Body of pancreas (tissue), 4 donors: ENCODE data around the gene SMOC2. TPM values are rescaled to one million over a fixed set of nuclear protein-coding genes. Genes with fewer than 3 reads are reported as not detected.

Experiments used
- ATAC-seq: fragments of 150-250 bp; one replicate; pipeline ENCODE4 v1.9.1; 2016
- DNase-seq, 4 donors: peaks; one replicate each; pipeline ENCODE4 v3.0.0-alpha.2; 2019
- H3K27ac ChIP-seq, 4 donors: fragments of 200-600 bp; sonication (generic); 1 replicate in 3 of 4; 2 replicates in 1 of 4; pipeline versions ENCODE4 v1.5.1 to v1.6.1; 2016 to 2019; ENCODE audit warnings: mild to moderate bottlenecking in 1 of 4, mixed read lengths in 1 of 4, moderate library complexity in 1 of 4
- H3K27me3 ChIP-seq, 2 donors: fragments of 200-600 bp; sonication (generic); one replicate each; pipeline ENCODE4 v1.6.0; 2016; ENCODE audit warnings: mild to moderate bottlenecking in 1 of 2
- H3K36me3 ChIP-seq, 2 donors: fragments of 200-600 bp; sonication (generic); replicated peaks in 1 of 2; 2 replicates each; pipeline ENCODE4 v1.5.1; 2016; ENCODE audit warnings: low read depth in 2 of 2; ENCODE audit not compliant: insufficient read depth in 1 of 2
- H3K4me1 ChIP-seq: fragments of 200-600 bp; sonication (generic); one replicate; pipeline ENCODE4 v1.6.0; 2016
- H3K4me3 ChIP-seq, 2 donors: fragments of 200-600 bp; sonication (generic); 1 replicate in 1 of 2; 2 replicates in 1 of 2; pipeline ENCODE4 v1.5.1; 2016 to 2019
- H3K9me3 ChIP-seq, 3 donors: fragments of 200-600 bp; sonication (generic); 1 replicate in 2 of 3; 2 replicates in 1 of 3; pipeline ENCODE4 v1.5.1; 2016
- POLR2A ChIP-seq, 3 donors: fragments of 450-650 bp; IDR thresholded peaks; one replicate each; pipeline ENCODE4 v1.6.1; 2016; ENCODE audit warnings: antibody characterized with exemption in 3 of 3, mild to moderate bottlenecking in 2 of 3
- WGBS, 2 donors: methylation state at CpG; one replicate each; pipeline ENCODE4 v1.1.5; 2017; 5-methylcytosine and 5-hydroxymethylcytosine counted together
- intact Hi-C: fragments of 100-400 bp; cut with DNase I; formaldehyde crosslinking; loops from one replicate; pipeline ENCODE4 v1.15.1; 2023
- total RNA-seq, 2 donors: library from RNA; depleted of rRNA; stranded (reverse); fragments of >200 nt; gene quantifications; one replicate each; pipeline ENCODE4 v1.1.0, GENCODE V29; 2016
- TF ChIP-seq, protein P1 (sequence below), 7 experiments: fragments of 450-650 bp in 4 of 7; fragments of 200-600 bp in 3 of 7; sonication (generic) in 3 of 7; IDR thresholded peaks; one replicate each; pipeline ENCODE4 v1.5.1; 2016 to 2019; ENCODE audit warnings: antibody characterized with exemption in 7 of 7

Gene SMOC2, protein sequence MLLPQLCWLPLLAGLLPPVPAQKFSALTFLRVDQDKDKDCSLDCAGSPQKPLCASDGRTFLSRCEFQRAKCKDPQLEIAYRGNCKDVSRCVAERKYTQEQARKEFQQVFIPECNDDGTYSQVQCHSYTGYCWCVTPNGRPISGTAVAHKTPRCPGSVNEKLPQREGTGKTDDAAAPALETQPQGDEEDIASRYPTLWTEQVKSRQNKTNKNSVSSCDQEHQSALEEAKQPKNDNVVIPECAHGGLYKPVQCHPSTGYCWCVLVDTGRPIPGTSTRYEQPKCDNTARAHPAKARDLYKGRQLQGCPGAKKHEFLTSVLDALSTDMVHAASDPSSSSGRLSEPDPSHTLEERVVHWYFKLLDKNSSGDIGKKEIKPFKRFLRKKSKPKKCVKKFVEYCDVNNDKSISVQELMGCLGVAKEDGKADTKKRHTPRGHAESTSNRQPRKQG
- 10 to 100 TPM; 22.7 to 31.4 TPM for total RNA-seq

DNA sequence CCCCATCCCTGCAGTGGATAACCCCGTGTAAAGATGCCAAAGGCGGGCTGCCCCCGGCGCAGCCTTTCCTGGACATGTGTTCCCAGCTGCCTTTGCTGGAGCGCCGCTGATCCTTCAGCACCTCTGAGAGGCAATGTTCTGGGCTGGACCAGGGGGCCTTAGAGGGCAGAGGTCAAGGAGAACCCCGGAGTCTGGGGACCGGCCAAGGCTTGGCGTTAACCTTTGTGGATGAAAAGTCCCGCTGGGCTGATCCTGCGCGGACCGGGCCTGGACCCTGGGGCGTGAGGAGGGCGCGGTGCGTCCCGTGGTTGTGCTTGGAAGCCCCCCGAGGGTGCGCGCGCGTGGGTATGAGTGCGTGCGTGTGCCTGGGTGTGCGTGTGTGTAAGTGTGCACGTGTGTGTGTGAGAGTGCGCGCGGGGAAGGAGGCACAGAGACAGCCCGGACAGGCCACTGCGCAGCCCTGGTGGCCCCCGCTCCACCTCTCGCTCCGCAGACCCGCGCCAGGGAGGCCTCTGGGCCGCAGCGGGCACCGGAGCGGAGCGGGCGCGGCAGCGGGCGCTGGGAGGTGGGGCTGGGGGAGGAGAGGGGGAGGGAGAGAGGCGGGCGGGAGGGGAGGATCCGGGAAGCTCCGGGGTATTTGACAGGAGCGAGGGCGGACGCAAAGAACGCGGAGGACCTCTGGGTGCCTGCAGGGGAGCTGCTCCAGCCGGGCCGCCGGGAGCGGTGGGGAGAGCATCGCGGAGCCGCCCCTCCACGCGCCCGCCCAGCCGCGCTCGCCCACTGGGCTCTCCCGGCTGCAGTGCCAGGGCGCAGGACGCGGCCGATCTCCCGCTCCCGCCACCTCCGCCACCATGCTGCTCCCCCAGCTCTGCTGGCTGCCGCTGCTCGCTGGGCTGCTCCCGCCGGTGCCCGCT, at the start of gene SMOC2:
SMOC2 (plus strand) TSS at position 665 of the 914 bp plus-strand sequence; CDS start at position 852, 187 bp downstream.
- intact Hi-C loops, result no loop called here
- H3K4me1 ChIP-seq, result peaks cover 15% of the 10 kb centered on the region
- DNase-seq (peak in 3 of 4 donors; percentile 25 to 38 (median 32)), ATAC-seq (peak; percentile 60)
- H3K27ac ChIP-seq, result peak within 1 kb of the TSS in 1 of 4 donors; percentile 30
- TF ChIP-seq, protein P1, sequence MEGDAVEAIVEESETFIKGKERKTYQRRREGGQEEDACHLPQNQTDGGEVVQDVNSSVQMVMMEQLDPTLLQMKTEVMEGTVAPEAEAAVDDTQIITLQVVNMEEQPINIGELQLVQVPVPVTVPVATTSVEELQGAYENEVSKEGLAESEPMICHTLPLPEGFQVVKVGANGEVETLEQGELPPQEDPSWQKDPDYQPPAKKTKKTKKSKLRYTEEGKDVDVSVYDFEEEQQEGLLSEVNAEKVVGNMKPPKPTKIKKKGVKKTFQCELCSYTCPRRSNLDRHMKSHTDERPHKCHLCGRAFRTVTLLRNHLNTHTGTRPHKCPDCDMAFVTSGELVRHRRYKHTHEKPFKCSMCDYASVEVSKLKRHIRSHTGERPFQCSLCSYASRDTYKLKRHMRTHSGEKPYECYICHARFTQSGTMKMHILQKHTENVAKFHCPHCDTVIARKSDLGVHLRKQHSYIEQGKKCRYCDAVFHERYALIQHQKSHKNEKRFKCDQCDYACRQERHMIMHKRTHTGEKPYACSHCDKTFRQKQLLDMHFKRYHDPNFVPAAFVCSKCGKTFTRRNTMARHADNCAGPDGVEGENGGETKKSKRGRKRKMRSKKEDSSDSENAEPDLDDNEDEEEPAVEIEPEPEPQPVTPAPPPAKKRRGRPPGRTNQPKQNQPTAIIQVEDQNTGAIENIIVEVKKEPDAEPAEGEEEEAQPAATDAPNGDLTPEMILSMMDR (IDR thresholded peaks at IDR 0.05), result no peak
- no peak for TF ChIP-seq POLR2A (IDR thresholded peaks at IDR 0.05)
- H3K9me3 ChIP-seq, result no peaks in the 10 kb centered on the region
- no peaks in the 10 kb centered on the region for H3K36me3 ChIP-seq
- H3K4me3 ChIP-seq, result peak within 1 kb of the TSS in 1 of 2 donors; percentile 38
- H3K27me3 ChIP-seq, result peaks cover 0 to 15% of the 10 kb centered on the region in 2 donors
- WGBS, 2 donors, result 0 to 3% methylated on average over 5 to 73 of the region's 81 CpGs

DNA sequence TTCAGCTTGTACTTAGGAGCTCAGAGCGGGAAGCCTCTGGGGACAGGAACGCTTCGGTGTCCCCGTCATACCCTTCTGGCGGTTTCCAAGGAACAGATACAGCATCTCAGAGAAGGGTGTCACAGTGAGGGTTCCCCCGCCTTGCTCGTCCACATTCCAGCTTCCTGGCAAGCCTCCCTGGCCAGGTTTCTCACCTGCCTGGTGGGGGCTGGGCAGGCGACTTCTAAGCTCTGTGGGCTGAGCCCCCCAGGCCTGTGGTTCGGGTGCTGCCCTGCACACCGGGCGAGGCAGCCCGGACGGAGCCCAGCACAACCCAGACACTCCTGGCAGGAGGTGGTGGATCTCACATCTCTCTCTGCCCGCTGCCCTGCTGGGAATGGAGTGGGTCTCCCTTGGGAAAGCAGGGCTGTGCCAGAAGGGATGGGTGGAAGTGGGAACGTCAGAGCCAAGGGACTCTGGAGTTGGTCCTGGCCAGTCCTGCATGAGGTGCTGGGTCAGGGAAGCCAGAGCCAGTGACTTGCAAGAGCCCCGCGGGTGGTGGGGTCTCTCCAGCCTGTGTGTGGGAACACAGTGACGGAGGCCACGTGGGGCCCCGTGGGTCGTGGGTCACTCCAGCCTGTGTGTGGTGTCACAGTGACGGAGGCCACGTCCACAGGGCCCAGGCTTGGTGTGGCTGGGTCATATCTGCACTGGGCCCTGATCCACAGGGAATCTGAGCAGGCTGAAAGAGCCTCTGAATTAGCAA, 47.7 kb upstream of the SMOC2 start:
- intact Hi-C loops, result no loop called here
- H3K27ac ChIP-seq, result no peak overlapping the region
- peaks cover 8% of the 10 kb centered on the region for H3K4me1 ChIP-seq
- H3K27me3 ChIP-seq, result no peaks in the 10 kb centered on the region
- no peak for TF ChIP-seq POLR2A (IDR thresholded peaks at IDR 0.05)
- TF ChIP-seq, protein P1 (IDR thresholded peaks at IDR 0.05), result no peak
- ATAC-seq, result no peak
- H3K36me3 ChIP-seq, result no peaks in the 10 kb centered on the region
- H3K9me3 ChIP-seq, result no peaks in the 10 kb centered on the region
- DNase-seq, result no peak
- no peak overlapping the region for H3K4me3 ChIP-seq
- WGBS, 2 donors, result 73 to 83% methylated on average over 9 to 22 of the region's 23 CpGs

- Histone ChIP-seq H3K4me3 (no peak overlapping the region), H3K9me3 (no peaks in the 10 kb centered on the region), H3K27ac (no peak overlapping the region), H3K36me3 (no peaks in the 10 kb centered on the region), H3K4me1 (no peaks in the 10 kb centered on the region), H3K27me3 (no peaks in the 10 kb centered on the region)
- DNase-seq, result no peak
- WGBS, 2 donors, result 66 to 77% methylated on average over 12 of the region's 12 CpGs
- ATAC-seq, result no peak
- no peak for TF ChIP-seq POLR2A (IDR thresholded peaks at IDR 0.05)
- TF ChIP-seq, protein P1 (IDR thresholded peaks at IDR 0.05), result no peak
- intact Hi-C loops, result no loop called here
These were observed 46.4 kb upstream of the SMOC2 start for GRCh38 chr6:168394606-168395005.

GRCh38 chr6:168395983-168396382, 45.0 kb upstream of the SMOC2 start:
- DNase-seq, result no peak
- H3K27ac ChIP-seq, result no peak overlapping the region
- ATAC-seq, result no peak
- WGBS, 2 donors, result 70 to 87% methylated on average over 10 to 12 of the region's 12 CpGs
- intact Hi-C loops, result no loop called here
- H3K9me3 ChIP-seq, result no peaks in the 10 kb centered on the region
- no peaks in the 10 kb centered on the region for H3K36me3 ChIP-seq
- no peak for TF ChIP-seq POLR2A (IDR thresholded peaks at IDR 0.05)
- TF ChIP-seq, protein P1 (IDR thresholded peaks at IDR 0.05), result no peak
- no peaks in the 10 kb centered on the region for H3K4me1 ChIP-seq
- no peak overlapping the region for H3K4me3 ChIP-seq
- H3K27me3 ChIP-seq, result no peaks in the 10 kb centered on the region
